ENCODE measurements around the gene BRICD5.
"Not testable (repeated sequence)": the region's sequence is repeated elsewhere in the genome, so short reads cannot be mapped to it uniquely, and the experiment has no call there.

The BRICD5 gene

GRCh38 chr16:2210386-2211365 is at the start of gene BRICD5:
Gene BRICD5, minus strand, starts transcription at chr16:2210863. Its CDS starts 30 bp downstream, at chr16:2210833.
- H3K4me2 ChIP-seq (ENCODE audit: low read length), result no peak within 1 kb of the TSS
- H3K27me3 ChIP-seq (ENCODE audit: control insufficient read depth, insufficient read depth, low read length), result no peaks in the 10 kb centered on the region
- no peaks in the 10 kb centered on the region for H3K79me2 ChIP-seq
- no peak for TF ChIP-seq CTCF (IDR thresholded peaks at IDR 0.05)
- no peak within 1 kb of the TSS for H3K4me3 ChIP-seq (ENCODE audit: low read depth, low read length)
- H3K36me3 ChIP-seq (ENCODE audit: control insufficient read depth, insufficient read depth, low read length), result no peaks in the 10 kb centered on the region
- no peaks in the 10 kb centered on the region for H3K9me3 ChIP-seq (ENCODE audit: control insufficient read depth, low read length)
- peak within 1 kb of the TSS; percentile 61 for H3K27ac ChIP-seq
- peaks cover 23% of the 10 kb centered on the region for H3K4me1 ChIP-seq
- no peak within 1 kb of the TSS for H3K9ac ChIP-seq
- no peak within 1 kb of the TSS for H2AFZ ChIP-seq

GRCh38 chr16:2260250-2260649 is 49.6 kb upstream of the BRICD5 start:
- Histone ChIP-seq H3K4me2 (ENCODE audit: low read length) (no peak overlapping the region), H3K36me3 (ENCODE audit: control insufficient read depth, insufficient read depth, low read length) (no peaks in the 10 kb centered on the region), H2AFZ (no peak overlapping the region), H3K9ac (no peak overlapping the region), H3K27me3 (ENCODE audit: control insufficient read depth, insufficient read depth, low read length) (no peaks in the 10 kb centered on the region), H3K9me3 (ENCODE audit: control insufficient read depth, low read length) (no peaks in the 10 kb centered on the region), H3K79me2 (peaks cover 6% of the 10 kb centered on the region), H3K4me3 (ENCODE audit: low read depth, low read length) (no peak overlapping the region), H3K27ac (no peak overlapping the region), H3K4me1 (no peaks in the 10 kb centered on the region)
- no peak for TF ChIP-seq CTCF (IDR thresholded peaks at IDR 0.05)

DNA sequence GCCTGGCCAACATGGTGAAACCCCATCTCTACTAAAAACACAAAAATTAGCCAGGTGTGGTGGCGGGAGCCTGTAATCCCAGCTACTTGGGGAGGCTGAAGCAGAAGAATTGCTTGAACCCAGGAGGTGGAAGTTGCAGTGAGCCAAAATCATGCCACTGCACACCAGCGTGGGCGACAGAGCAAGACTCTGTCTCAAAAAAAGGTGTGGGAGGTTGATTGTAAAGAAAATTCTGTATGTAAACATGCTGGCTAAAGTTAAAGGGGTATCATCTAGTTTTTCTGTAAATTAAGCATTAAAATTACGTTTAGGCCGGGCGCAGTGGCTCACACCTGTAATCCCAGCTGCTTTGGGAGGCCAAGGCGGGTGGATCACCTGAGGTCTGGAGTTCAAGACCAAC is 47.9 kb upstream of the BRICD5 start:
- H3K27me3 ChIP-seq (ENCODE audit: control insufficient read depth, insufficient read depth, low read length); H3K4me3 ChIP-seq (ENCODE audit: low read depth, low read length); H3K4me2 ChIP-seq (ENCODE audit: low read length); H2AFZ ChIP-seq; H3K27ac ChIP-seq; H3K36me3 ChIP-seq (ENCODE audit: control insufficient read depth, insufficient read depth, low read length); H3K9me3 ChIP-seq (ENCODE audit: control insufficient read depth, low read length); H3K9ac ChIP-seq; H3K79me2 ChIP-seq; H3K4me1 ChIP-seq: not testable (repeated sequence)

DNA sequence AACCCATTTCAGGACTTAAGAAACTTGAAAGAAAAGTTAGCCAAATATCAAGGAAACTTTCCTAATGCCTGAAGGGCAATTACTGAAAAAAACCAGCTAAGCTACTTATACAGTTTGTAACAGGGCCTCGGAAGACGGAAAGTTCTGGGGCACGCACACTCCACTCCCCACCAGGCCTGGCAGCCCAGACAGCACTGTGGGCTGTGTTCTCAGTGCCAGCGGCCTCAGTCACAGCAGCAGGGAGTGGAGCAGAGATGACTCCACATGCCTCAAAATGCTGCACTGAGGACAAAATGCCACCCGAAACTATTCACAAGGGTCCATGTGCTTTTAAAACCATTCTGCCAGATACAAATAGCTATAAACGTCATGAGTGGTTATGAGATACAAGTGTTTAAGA is 47.1 kb upstream of the BRICD5 start:
- H3K9ac ChIP-seq, result no peak overlapping the region
- no peaks in the 10 kb centered on the region for H3K27me3 ChIP-seq (ENCODE audit: control insufficient read depth, insufficient read depth, low read length)

More for the DNA sequence above, 47.1 kb upstream of the BRICD5 start:
- Histone ChIP-seq H3K36me3 (ENCODE audit: control insufficient read depth, insufficient read depth, low read length) (no peaks in the 10 kb centered on the region), H3K9me3 (ENCODE audit: control insufficient read depth, low read length) (no peaks in the 10 kb centered on the region), H3K79me2 (peaks cover 2% of the 10 kb centered on the region), H3K4me1 (no peaks in the 10 kb centered on the region), H3K27ac (no peak overlapping the region), H2AFZ (no peak overlapping the region), H3K4me2 (ENCODE audit: low read length) (no peak overlapping the region), H3K4me3 (ENCODE audit: low read depth, low read length) (no peak overlapping the region)
- no peak for TF ChIP-seq CTCF (IDR thresholded peaks at IDR 0.05)
